H7 (cell line): ENCODE data around the gene ASH1L. TPM values are rescaled to one million over a fixed set of nuclear protein-coding genes. Genes with fewer than 3 reads are reported as not detected.
"Not testable (repeated sequence)": the region's sequence is repeated elsewhere in the genome, so short reads cannot be mapped to it uniquely, and the experiment has no call there.

ENCODE experiments used
- DNase-seq: peaks from one replicate; pipeline ENCODE4 v3.0.0; 2012
- H3K27me3 ChIP-seq: 2 replicates; pipeline ENCODE4 v1.6.0; 2011; ENCODE audit warnings: mild to moderate bottlenecking, low read length; ENCODE audit not compliant: control insufficient read depth, insufficient read depth
- H3K36me3 ChIP-seq: replicated peaks from 2 replicates; pipeline ENCODE4 v1.5.1; 2011; ENCODE audit warnings: low read length; ENCODE audit not compliant: control insufficient read depth, insufficient read depth
- H3K4me3 ChIP-seq: 2 replicates; pipeline ENCODE4 v1.5.1; 2011; ENCODE audit warnings: low read depth, mild to moderate bottlenecking, control low read depth, low read length, moderate library complexity; ENCODE audit not compliant: insufficient read depth
- total RNA-seq: library from RNA; depleted of rRNA; stranded (reverse); fragments of >200 nt; shearing (Covaris generic); gene quantifications from 2 replicates; pipeline ENCODE4 v1.2.3, GENCODE V29; 2014; rRNA removed

The ASH1L gene, protein sequence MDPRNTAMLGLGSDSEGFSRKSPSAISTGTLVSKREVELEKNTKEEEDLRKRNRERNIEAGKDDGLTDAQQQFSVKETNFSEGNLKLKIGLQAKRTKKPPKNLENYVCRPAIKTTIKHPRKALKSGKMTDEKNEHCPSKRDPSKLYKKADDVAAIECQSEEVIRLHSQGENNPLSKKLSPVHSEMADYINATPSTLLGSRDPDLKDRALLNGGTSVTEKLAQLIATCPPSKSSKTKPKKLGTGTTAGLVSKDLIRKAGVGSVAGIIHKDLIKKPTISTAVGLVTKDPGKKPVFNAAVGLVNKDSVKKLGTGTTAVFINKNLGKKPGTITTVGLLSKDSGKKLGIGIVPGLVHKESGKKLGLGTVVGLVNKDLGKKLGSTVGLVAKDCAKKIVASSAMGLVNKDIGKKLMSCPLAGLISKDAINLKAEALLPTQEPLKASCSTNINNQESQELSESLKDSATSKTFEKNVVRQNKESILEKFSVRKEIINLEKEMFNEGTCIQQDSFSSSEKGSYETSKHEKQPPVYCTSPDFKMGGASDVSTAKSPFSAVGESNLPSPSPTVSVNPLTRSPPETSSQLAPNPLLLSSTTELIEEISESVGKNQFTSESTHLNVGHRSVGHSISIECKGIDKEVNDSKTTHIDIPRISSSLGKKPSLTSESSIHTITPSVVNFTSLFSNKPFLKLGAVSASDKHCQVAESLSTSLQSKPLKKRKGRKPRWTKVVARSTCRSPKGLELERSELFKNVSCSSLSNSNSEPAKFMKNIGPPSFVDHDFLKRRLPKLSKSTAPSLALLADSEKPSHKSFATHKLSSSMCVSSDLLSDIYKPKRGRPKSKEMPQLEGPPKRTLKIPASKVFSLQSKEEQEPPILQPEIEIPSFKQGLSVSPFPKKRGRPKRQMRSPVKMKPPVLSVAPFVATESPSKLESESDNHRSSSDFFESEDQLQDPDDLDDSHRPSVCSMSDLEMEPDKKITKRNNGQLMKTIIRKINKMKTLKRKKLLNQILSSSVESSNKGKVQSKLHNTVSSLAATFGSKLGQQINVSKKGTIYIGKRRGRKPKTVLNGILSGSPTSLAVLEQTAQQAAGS (N-terminal part only)
- 12.0 and 21.0 TPM in 2 replicates for total RNA-seq

- Histone ChIP-seq H3K27me3 (no peaks in the 10 kb centered on the region), H3K36me3 (peaks cover 1% of the 10 kb centered on the region; the same call in 1 of the 2 replicates), H3K4me3 (peak within 1 kb of the TSS; percentile 95)
- DNase-seq: peak; percentile 98
Observed at GRCh38 chr1:155562581-155563376, at the start of gene ASH1L. Gene ASH1L (minus strand): TSS chr1:155562803. CDS start chr1:155521519, 41,284 bp downstream.

DNA sequence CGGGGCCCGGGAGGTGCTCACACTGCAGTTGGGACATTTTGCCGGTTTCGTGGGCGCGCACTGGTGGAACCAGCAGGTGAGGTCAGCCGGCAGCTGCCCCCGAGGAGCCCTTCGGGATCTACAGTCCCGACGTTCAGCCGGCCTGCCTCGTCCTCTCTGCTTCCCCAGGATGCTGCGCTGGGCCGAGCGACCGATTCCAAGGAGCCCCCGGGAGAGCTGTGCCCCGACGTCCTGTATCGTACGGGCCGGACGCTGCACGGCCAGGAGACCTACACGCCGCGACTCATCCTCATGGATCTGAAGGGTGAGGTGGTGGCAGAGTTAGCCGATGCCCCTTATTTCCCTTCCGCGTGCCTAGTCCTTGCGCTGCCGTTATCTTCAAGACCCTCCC, 47.6 kb upstream of the ASH1L start:
- H3K36me3 ChIP-seq, DNase-seq, H3K27me3 ChIP-seq: not testable (repeated sequence)
- peak overlapping the region; percentile 41 for H3K4me3 ChIP-seq

DNA sequence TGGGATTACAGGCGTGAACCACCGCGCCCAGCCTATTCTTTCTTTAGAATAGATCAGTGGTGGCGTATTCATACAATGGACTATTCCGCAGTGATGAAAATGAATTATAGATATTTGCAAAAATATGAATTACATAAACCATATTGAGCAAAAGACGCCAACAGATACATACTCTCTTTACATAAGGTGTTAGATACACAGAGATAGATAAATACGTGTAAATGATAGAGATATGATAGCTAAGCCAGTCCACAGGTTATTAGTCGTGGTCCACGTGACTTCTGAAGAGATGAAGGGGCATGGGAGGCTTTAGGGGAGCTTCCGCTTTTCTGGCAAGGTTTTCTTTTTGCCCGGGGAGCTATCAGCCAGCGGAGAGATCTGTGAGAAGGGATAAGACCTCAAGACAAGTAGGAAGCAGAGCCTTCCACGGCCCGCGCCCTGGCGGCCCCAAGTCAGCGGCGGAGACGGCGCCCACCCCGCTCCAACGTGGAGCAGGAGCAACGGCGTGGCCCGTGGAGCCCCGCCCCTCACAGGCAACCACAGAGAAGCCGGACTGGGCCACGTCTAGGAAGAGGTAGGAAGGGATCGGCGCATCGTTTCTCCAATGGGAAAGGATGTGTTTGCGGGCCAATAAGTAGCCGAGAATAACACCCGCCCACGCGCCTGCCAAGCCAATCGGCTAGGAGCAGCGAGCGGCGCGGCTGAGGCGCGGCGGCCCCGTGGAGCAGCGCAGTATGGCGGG, 47.1 kb upstream of the ASH1L start, which contains the start of gene MSTO1:
TSS of gene MSTO1 (plus strand) at position 704 of the 742 bp plus-strand sequence. CDS start at position 735, 31 bp downstream.
- Histone ChIP-seq H3K27me3 (no peaks in the 10 kb centered on the region), H3K36me3 (peaks cover 6% of the 10 kb centered on the region), H3K4me3 (peak within 1 kb of the TSS; percentile 79)
- DNase-seq: peak; percentile 95

- Histone ChIP-seq H3K36me3 (peaks cover 6% of the 10 kb centered on the region), H3K27me3 (no peaks in the 10 kb centered on the region), H3K4me3 (no peak overlapping the region)
- DNase-seq: no peak
Observed at GRCh38 chr1:155608888-155609225, 46.3 kb upstream of the ASH1L start.

DNA sequence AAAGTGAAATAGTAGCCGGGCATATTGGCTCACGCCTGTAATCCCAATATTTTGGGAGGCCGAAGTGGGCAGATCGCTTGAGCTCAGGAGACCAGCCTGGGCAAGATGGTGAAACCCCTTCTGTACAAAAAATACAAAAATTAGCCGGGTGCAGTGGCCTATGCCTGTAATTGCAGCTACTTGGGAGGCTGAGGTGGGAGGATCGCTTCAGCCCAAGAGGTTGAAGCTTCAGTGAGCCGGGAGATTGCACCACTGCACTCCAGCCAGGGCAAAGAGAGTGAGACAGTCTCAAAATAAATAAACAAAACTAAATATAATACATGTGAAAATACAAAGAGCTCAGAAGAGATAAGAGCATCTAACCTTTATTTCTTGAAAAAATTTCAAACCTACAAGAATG, 45.1 kb upstream of the ASH1L start:
- Histone ChIP-seq H3K4me3 (no peak overlapping the region), H3K36me3 (peaks cover 5% of the 10 kb centered on the region), H3K27me3 (no peaks in the 10 kb centered on the region)
- DNase-seq: no peak

DNA sequence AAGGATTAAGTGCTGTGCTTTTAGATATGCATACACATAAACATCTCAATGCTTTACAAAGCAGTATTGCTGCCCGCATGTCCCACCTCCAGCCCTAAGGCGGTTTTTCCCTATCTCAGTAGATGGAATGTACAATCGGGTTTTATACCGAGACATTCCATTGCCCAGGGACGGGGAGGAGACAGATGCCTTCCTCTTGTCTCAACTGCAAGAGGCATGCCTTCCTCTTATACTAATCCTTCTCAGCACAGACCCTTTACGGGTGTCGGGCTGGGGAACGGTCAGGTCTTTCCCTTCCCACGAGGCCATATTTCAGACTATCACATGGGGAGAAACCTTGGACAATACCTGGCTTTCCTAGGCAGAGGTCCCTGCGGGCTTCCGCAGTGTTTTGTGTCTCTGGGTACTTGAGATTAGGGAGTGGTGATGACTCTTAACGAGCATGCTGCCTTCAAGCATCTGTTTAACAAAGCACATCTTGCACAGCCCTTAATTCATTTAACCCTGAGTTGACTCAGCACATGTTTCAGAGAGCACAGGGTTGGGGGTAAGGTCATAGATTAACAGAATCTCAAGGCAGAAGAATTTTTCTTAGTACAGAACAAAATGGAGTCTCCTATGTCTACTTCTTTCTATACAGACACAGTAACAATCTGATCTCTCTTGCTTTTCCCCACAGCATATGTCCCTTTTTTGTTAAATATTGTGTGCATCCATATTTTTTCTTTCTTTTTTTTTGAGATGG, 37.4 kb upstream of the ASH1L start:
- H3K36me3 ChIP-seq, H3K27me3 ChIP-seq, DNase-seq, H3K4me3 ChIP-seq: not testable (repeated sequence)

DNA sequence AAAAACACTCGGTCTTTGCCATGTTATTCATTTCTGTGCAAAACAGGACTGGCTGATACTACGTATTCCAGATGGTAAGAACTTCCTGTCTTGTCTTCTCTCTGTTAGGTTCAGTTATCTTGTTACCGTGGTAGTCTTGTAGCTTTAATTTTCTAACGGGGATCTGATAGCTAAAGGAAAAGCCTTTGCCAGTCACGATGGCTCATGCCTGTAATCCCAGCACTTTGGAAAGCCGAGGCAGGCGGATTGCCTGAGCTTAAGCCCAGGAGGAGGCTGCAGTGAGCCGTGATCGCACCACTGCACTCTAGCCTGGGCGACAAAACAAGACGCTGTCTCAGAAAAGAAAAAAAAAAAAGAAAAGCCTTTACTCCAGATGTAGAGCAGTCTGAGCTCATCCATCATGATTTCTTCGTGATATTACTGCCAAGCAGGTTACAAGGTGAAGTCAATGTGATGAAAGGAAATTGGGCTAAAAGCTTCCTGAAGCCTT, 36.3 kb upstream of the ASH1L start:
- Histone ChIP-seq H3K27me3 (no peaks in the 10 kb centered on the region), H3K4me3 (no peak overlapping the region), H3K36me3 (no peaks in the 10 kb centered on the region)
- no peak for DNase-seq

GRCh38 chr1:155596864-155597263, 34.3 kb upstream of the ASH1L start:
- no peaks in the 10 kb centered on the region for H3K27me3 ChIP-seq
- no peak overlapping the region for H3K4me3 ChIP-seq
- H3K36me3 ChIP-seq: no peaks in the 10 kb centered on the region
- no peak for DNase-seq

GRCh38 chr1:155595877-155596474, 33.4 kb upstream of the ASH1L start:
- not testable (repeated sequence) for DNase-seq, H3K27me3 ChIP-seq, H3K36me3 ChIP-seq, H3K4me3 ChIP-seq

GRCh38 chr1:155591770-155592169, 29.2 kb upstream of the ASH1L start:
- H3K36me3 ChIP-seq: no peaks in the 10 kb centered on the region
- H3K27me3 ChIP-seq: no peaks in the 10 kb centered on the region
- no peak overlapping the region for H3K4me3 ChIP-seq
- DNase-seq: peak; percentile 62

DNA sequence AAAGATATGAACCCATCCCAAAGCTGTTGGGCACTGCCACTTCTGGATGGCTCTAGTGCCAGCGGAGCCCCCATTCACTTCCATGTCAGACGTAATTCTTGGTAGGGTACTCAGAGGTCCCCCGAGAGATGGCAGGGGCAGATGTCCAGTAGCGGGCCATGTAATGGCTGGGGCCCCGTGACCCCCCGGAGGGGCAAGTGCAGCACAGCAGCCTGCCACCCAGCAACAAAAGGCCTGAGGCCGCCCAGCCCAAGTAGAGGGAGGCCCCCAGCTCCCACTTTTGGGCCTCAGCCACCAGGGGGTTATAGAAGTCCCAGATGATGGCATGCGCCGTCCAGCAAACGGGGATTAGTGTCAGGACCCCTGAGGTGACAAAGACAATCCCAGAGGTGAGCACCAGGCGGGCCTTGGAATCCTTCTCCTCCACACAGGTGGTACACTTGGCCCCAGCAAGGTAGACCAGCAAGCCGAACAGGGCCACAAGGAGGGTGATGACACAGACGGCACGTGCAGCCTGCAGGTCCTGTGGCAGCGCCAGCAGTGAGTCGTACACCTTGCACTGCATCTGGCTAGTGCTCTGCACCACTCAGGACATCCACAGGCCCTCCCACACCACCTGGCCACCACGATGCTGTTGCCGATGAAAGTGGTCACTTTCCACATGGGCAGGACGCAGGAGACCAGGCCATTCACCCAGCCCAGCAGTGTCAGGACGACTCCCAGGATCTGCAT, 28.1 kb upstream of the ASH1L start:
- peak; percentile 52 for DNase-seq

DNA sequence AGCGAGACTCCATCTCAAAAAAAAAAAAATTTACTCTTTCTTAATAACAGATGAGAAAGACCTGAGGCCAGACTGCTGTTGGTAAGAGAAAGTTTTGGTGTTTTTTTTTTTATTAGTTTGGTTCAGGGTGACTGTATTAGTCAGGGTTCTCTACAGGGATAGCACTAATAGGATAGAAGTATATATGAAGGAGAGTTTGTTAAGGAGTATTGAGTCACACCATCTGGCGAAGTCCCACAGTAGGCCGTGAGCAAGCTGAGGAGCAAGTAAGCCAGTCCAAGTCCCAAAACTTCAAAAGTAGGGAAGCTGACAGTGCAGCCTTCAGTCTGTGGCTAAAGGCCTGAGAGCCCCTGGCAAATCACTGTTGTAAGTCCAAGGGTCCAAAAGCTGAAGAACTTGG, 26.7 kb upstream of the ASH1L start:
- H3K4me3 ChIP-seq, H3K36me3 ChIP-seq, H3K27me3 ChIP-seq, DNase-seq: not testable (repeated sequence)

More for the DNA sequence above, 28.1 kb upstream of the ASH1L start:
- not testable (repeated sequence) for H3K36me3 ChIP-seq, H3K27me3 ChIP-seq, H3K4me3 ChIP-seq
